NT2/D1 (cell line): ENCODE data around the gene POLN.

ENCODE experiments used
- YY1 ChIP-seq: IDR thresholded peaks from 2 replicates; pipeline ENCODE4 v1.6.1; 2011; ENCODE audit not compliant: insufficient read length, insufficient read depth
- ZNF274 ChIP-seq: IDR thresholded peaks from 2 replicates; pipeline ENCODE4 v1.6.1; 2011; ENCODE audit warnings: mild to moderate bottlenecking, low read depth, low read length

GRCh38 chr4:2247128-2248043 is 5.5 kb upstream of the POLN start:
- TF ChIP-seq ZNF274 (no peak), YY1 (no peak)
